K562 (cell line): ENCODE data around the gene ATP9B. TPM values are rescaled to one million over a fixed set of nuclear protein-coding genes. Genes with fewer than 3 reads are reported as not detected.

Source experiments
- ATAC-seq: fragments of 200-7000 bp; cut with Tn5 transposase; 3 replicates; pipeline ENCODE4 v1.9.1; 2020; ENCODE audit warnings: moderate library complexity
- BruUV-seq: library from RNA; stranded (reverse); fragments of 400-500 nt; replicated peaks from 2 replicates; lab custom pipeline; 2021; lab: Mats Ljungman, UMichigan
- CTCF ChIA-PET: fragments of 300-600 bp; formaldehyde crosslinking; extraction: SDS; loops from one replicate; lab custom pipeline; 2021; ENCODE audit warnings: low intra/inter-chr PET ratio; lab: Yijun Ruan, JAX
- POLR2A ChIA-PET: fragments of 300-600, 350-650 bp; sonication (Branson Sonifier 250); formaldehyde crosslinking; extraction: SDS; loops from one replicate; lab custom pipeline; 2021; ENCODE audit warnings: antibody characterized with exemption, inconsistent platforms; lab: Yijun Ruan, JAX
- DNase-seq, 4 experiments: peaks; one replicate each; pipeline versions ENCODE4 v3.0.0 to v3.0.0-alpha.2; 2011 to 2018; ENCODE audit warnings: low spot score in 3 of 4, mixed read lengths in 3 of 4; ENCODE audit errors: extremely low read depth in 1 of 4
- FAIRE-seq: peaks from 2 replicates; lab custom pipeline; 2011; peaks lifted over from hg19 to GRCh38; lab: Jason Lieb, UNC
- H2AFZ ChIP-seq: 2 replicates; pipeline ENCODE4 v1.6.0; 2011; ENCODE audit warnings: low read depth, low read length, control low read depth, inconsistent platforms
- H3K27ac ChIP-seq: fragments of 200-600 bp; 3 replicates; pipeline ENCODE4 v1.8.0; 2011; ENCODE audit warnings: low read depth, mild to moderate bottlenecking, control low read depth, inconsistent platforms, low read length, moderate library complexity, mixed read lengths; ENCODE audit errors: extremely low read depth
- H3K27me3 ChIP-seq, 2 experiments: fragments of 300-600 bp in 1 of 2; 2 replicates in 1 of 2; 3 replicates in 1 of 2; pipeline versions ENCODE4 v1.6.0 to v1.8.0; 2011; ENCODE audit warnings: inconsistent platforms in 2 of 2, low read length in 2 of 2, mild to moderate bottlenecking in 1 of 2, mixed read lengths in 1 of 2, moderate library complexity in 1 of 2; ENCODE audit not compliant: control insufficient read depth in 2 of 2, insufficient read depth in 2 of 2
- H3K36me3 ChIP-seq: fragments of 300-600 bp; 3 replicates; pipeline ENCODE4 v1.8.0; 2011; ENCODE audit warnings: mild to moderate bottlenecking, low read length, inconsistent platforms; ENCODE audit not compliant: control insufficient read depth, insufficient read depth
- H3K4me1 ChIP-seq, 2 experiments: fragments of 200-600 bp in 1 of 2; replicated peaks in 1 of 2; 2 replicates in 1 of 2; 3 replicates in 1 of 2; pipeline versions ENCODE4 v1.5.1 to v1.8.0; 2011; ENCODE audit warnings: inconsistent platforms in 2 of 2, low read length in 2 of 2, mild to moderate bottlenecking in 1 of 2, mixed read lengths in 1 of 2, moderate library complexity in 1 of 2; ENCODE audit not compliant: control insufficient read depth in 2 of 2, insufficient read depth in 2 of 2
- H3K4me2 ChIP-seq: 2 replicates; pipeline ENCODE4 v1.6.1; 2011; ENCODE audit warnings: low read length, control low read depth, inconsistent platforms, mixed read lengths; ENCODE audit not compliant: insufficient read depth
- H3K4me3 ChIP-seq: fragments of 200-600 bp; sonication (generic), shearing (Covaris generic); 2 replicates; pipeline ENCODE4 v1.5.1; 2016; ENCODE audit warnings: control low read depth, inconsistent platforms
- H3K79me2 ChIP-seq: fragments of 200-600 bp; 3 replicates; pipeline ENCODE4 v1.8.0; 2011; ENCODE audit warnings: low read length, inconsistent platforms; ENCODE audit not compliant: control insufficient read depth, insufficient read depth
- H3K9ac ChIP-seq, 2 experiments: 2 replicates each; pipeline versions ENCODE4 v1.6.0 to v1.6.1; 2011; ENCODE audit warnings: low read depth in 2 of 2, low read length in 2 of 2, control low read depth in 1 of 2, inconsistent platforms in 1 of 2, mild to moderate bottlenecking in 1 of 2, mixed read lengths in 1 of 2; ENCODE audit not compliant: insufficient read depth in 1 of 2
- H3K9me1 ChIP-seq: one replicate; pipeline ENCODE4 v1.6.0; 2011; ENCODE audit warnings: inconsistent platforms, mild to moderate bottlenecking, low read length, moderate library complexity; ENCODE audit not compliant: control insufficient read depth, insufficient read depth
- H3K9me3 ChIP-seq: replicated peaks from 2 replicates; pipeline ENCODE4 v1.5.1; 2011; ENCODE audit warnings: low read depth, low read length, inconsistent platforms; ENCODE audit not compliant: control insufficient read depth, insufficient read depth
- H4K20me1 ChIP-seq: replicated peaks from 2 replicates; pipeline ENCODE4 v1.6.1; 2011; ENCODE audit warnings: low read length, inconsistent platforms, mixed read lengths; ENCODE audit not compliant: control insufficient read depth, insufficient read depth
- BCLAF1 ChIP-seq, 2 experiments: fragments of 450-650 bp in 1 of 2; IDR thresholded peaks; 2 replicates each; pipeline ENCODE4 v1.6.1; 2011 to 2017; ENCODE audit warnings: low read depth in 2 of 2, antibody characterized with exemption in 1 of 2, borderline replicate concordance in 1 of 2, low read length in 1 of 2, mild to moderate bottlenecking in 1 of 2, mixed read lengths in 1 of 2; ENCODE audit not compliant: control insufficient read depth in 1 of 2
- RAD21 ChIP-seq, 2 experiments: fragments of 250-450 bp in 1 of 2; fragments of 450-650 bp in 1 of 2; sonication (Bioruptor Pico) in 1 of 2; formaldehyde crosslinking in 1 of 2; IDR thresholded peaks in 1 of 2; conservative IDR thresholded peaks in 1 of 2; 2 replicates each; pipeline versions ENCODE4 v1.4.0 to v1.8.0; 2020 to 2022; ENCODE audit warnings: mild to moderate bottlenecking in 2 of 2, moderate library complexity in 1 of 2
- TOE1 ChIP-seq, 2 experiments: fragments of 450-650 bp in 1 of 2; sonication (generic) in 1 of 2; formaldehyde crosslinking in 1 of 2; IDR thresholded peaks; 2 replicates each; pipeline versions ENCODE4 v1.7.1 to v1.8.0; 2016 to 2022; ENCODE audit warnings: borderline replicate concordance in 2 of 2, mild to moderate bottlenecking in 2 of 2, antibody characterized with exemption in 1 of 2, inconsistent platforms in 1 of 2, low read depth in 1 of 2, missing genetic modification reagents in 1 of 2, moderate library complexity in 1 of 2
- WGBS: fragments of 100-300 bp; shearing (Covaris generic); methylation state at CpG from one replicate; pipeline ENCODE4 v1.1.6; 2016; ENCODE audit warnings: low coverage, mixed read lengths; ENCODE audit not compliant: insufficient coverage; ENCODE audit errors: missing lambda C conversion rate; 5-methylcytosine and 5-hydroxymethylcytosine counted together
- in situ Hi-C: fragments of 300-500 bp; cut with MboI; formaldehyde crosslinking; loops from 4 replicates; pipeline ENCODE4 v1.15.0; 2018; ENCODE audit warnings: inconsistent platforms, mixed read lengths
- intact Hi-C: fragments of 100-400 bp; cut with micrococcal nuclease; formaldehyde crosslinking; loops from 2 replicates; pipeline ENCODE4 v1.14.2; 2022
- polyA plus RNA-seq, 8 experiments: library from polyadenylated mRNA; depleted of rRNA in 4 of 8; stranded (reverse) in 5 of 8; unstranded in 3 of 8; fragments of >200 nt; fragmentation: Nextera tagmentation in 2 of 8; fragmentation: Illumina TruSeq in 1 of 8; extraction: Ambion mirVana in 2 of 8; extraction: Trizol in 1 of 8; gene quantifications; 2 replicates each; pipeline versions ENCODE4 v1.2.1 to v1.2.3, GENCODE V29; 2011 to 2014; ENCODE audit warnings: inconsistent platforms in 1 of 8, missing spikeins in 1 of 8
- total RNA-seq, 7 experiments: library from RNA; depleted of rRNA in 6 of 7; stranded (reverse); fragments of >200 nt in 6 of 7; fragmentation: Illumina TruSeq in 2 of 7; extraction: Trizol in 2 of 7; gene quantifications; 2 replicates each; pipeline versions ENCODE4 v1.2.1 to v1.2.3, GENCODE V29; 2011 to 2021; ENCODE audit warnings: low replicate concordance in 1 of 7
- TF ChIP-seq, protein P1 (sequence below), 2 experiments: fragments of 450-650 bp in 1 of 2; sonication (generic) in 1 of 2; formaldehyde crosslinking in 1 of 2; IDR thresholded peaks; 2 replicates each; pipeline versions ENCODE4 v1.7.1 to v1.9.0; 2016 to 2022; ENCODE audit warnings: inconsistent platforms in 1 of 2, mild to moderate bottlenecking in 1 of 2, missing genetic modification reagents in 1 of 2

Gene ATP9B
- total and polyA plus RNA-seq, 9 of the 15 experiments (the other 6 are each of a cell fraction or from before 2014, with no cell fraction given): 0.66 to 13.2 (median 7.9) TPM

- ChIA-PET CTCF (no interaction called here), POLR2A (interaction anchor here (0.6 to 1.2 kb wide), 2 partner anchors 9 to 14 kb away, joined by 3 to 4 read pairs; no protein-coding TSS in a partner anchor)
- no peaks in the 10 kb centered on the region for H3K27me3 ChIP-seq
- 61% methylated on average over 10 of the region's 10 CpGs for WGBS
- H3K36me3 ChIP-seq: no peaks in the 10 kb centered on the region
- no peak overlapping the region; a peak in 2 of 4 replicates for H3K9ac ChIP-seq
- in situ Hi-C loops: no loop called here
- no peaks in the 10 kb centered on the region for H3K9me3 ChIP-seq
- H4K20me1 ChIP-seq: no peaks in the 10 kb centered on the region
- DNase-seq (no peak), FAIRE-seq (no peak), ATAC-seq (no peak)
- no peak overlapping the region for H3K4me3 ChIP-seq
- H3K79me2 ChIP-seq: no peaks in the 10 kb centered on the region
- no peak overlapping the region for H3K27ac ChIP-seq
- H3K9me1 ChIP-seq: no peaks in the 10 kb centered on the region
- H2AFZ ChIP-seq: no peak overlapping the region
- peak overlapping the region; percentile 50; the same call in 1 of the 2 replicates for H3K4me2 ChIP-seq
- peaks cover 8 to 11% of the 10 kb centered on the region in 2 experiments; a peak in 3 of 5 replicates for H3K4me1 ChIP-seq
- no peak for TF ChIP-seq BCLAF1 (IDR thresholded peaks at IDR 0.05; ENCODE audit: borderline replicate concordance in 1 of 2, control insufficient read depth in 1 of 2, low read depth in 2 of 2, low read length in 1 of 2)
- TF ChIP-seq TOE1 (IDR thresholded peaks at IDR 0.05; ENCODE audit: borderline replicate concordance): no peak
- no peak for TF ChIP-seq TOE1 (CRISPR knock-in tag; IDR thresholded peaks at IDR 0.05; ENCODE audit: borderline replicate concordance, low read depth)
- TF ChIP-seq, protein P1, sequence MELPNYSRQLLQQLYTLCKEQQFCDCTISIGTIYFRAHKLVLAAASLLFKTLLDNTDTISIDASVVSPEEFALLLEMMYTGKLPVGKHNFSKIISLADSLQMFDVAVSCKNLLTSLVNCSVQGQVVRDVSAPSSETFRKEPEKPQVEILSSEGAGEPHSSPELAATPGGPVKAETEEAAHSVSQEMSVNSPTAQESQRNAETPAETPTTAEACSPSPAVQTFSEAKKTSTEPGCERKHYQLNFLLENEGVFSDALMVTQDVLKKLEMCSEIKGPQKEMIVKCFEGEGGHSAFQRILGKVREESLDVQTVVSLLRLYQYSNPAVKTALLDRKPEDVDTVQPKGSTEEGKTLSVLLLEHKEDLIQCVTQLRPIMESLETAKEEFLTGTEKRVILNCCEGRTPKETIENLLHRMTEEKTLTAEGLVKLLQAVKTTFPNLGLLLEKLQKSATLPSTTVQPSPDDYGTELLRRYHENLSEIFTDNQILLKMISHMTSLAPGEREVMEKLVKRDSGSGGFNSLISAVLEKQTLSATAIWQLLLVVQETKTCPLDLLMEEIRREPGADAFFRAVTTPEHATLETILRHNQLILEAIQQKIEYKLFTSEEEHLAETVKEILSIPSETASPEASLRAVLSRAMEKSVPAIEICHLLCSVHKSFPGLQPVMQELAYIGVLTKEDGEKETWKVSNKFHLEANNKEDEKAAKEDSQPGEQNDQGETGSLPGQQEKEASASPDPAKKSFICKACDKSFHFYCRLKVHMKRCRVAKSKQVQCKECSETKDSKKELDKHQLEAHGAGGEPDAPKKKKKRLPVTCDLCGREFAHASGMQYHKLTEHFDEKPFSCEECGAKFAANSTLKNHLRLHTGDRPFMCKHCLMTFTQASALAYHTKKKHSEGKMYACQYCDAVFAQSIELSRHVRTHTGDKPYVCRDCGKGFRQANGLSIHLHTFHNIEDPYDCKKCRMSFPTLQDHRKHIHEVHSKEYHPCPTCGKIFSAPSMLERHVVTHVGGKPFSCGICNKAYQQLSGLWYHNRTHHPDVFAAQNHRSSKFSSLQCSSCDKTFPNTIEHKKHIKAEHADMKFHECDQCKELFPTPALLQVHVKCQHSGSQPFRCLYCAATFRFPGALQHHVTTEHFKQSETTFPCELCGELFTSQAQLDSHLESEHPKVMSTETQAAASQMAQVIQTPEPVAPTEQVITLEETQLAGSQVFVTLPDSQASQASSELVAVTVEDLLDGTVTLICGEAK (IDR thresholded peaks at IDR 0.05): no peak
- TF ChIP-seq, protein P1 (CRISPR knock-in tag; IDR thresholded peaks at IDR 0.05): no peak
- TF ChIP-seq RAD21 (CRISPR knock-in tag; conservative IDR thresholded peaks at IDR 0.05 in 1 of 2, IDR thresholded peaks at IDR 0.05 in 1 of 2): no peak
- BruUV-seq: no TSS peak
- intact Hi-C loops: no loop called here
Measured at GRCh38 chr18:79218605-79219190, 149.5 kb downstream of the ATP9B start.
